ENCODE measurements around the gene FUOM.

FUOM gene

GRCh38 chr10:133309720-133310398 is 48.0 kb downstream of the FUOM start:
- no peak for DNase-seq

- DNase-seq: peak; percentile 85
Observed at GRCh38 chr10:133309100-133309719, 48.6 kb downstream of the FUOM start.

GRCh38 chr10:133308421-133309099 is 49.3 kb downstream of the FUOM start, which contains the start of the genes TUBGCP2 and ZNF511:
Gene TUBGCP2, minus strand, starts transcription at chr10:133308872. Its CDS starts 5,931 bp downstream, at chr10:133302941.
Gene ZNF511, plus strand, starts transcription at chr10:133308914. Its CDS starts 30 bp downstream, at chr10:133308944.
- DNase-seq: peak; percentile 91

- DNase-seq: peak; percentile 85
Observed at GRCh38 chr10:133307776-133308420, 49.9 kb downstream of the FUOM start.

- DNase-seq: no peak
Observed at GRCh38 chr10:133306941-133307379, 50.9 kb downstream of the FUOM start.

GRCh38 chr10:133306097-133306476 is 51.7 kb downstream of the FUOM start:
- no peak for DNase-seq
